ENCODE data around the gene IQCK. TPM values are rescaled to one million over a fixed set of nuclear protein-coding genes. Genes with fewer than 3 reads are reported as not detected.

The IQCK gene
- total RNA-seq, 4 donors from 2014 or later, result 23.1 to 62.7 (median 37.6) TPM

- H3K27ac ChIP-seq, result no peak overlapping the region
- 53 to 69% methylated on average over 3 of the region's 3 CpGs for WGBS, 2 donors
- peaks cover 0 to 4% (median 0%) of the 10 kb centered on the region in 4 donors for H3K4me1 ChIP-seq
- H3K27me3 ChIP-seq, result no peaks in the 10 kb centered on the region
- peaks cover 0 to 8% (median 0%) of the 10 kb centered on the region in 3 donors for H3K36me3 ChIP-seq
- no peak overlapping the region for H3K4me3 ChIP-seq
- DNase-seq (ENCODE audit: low spot score in 2 of 2), result no peak
- H3K9me3 ChIP-seq, result no peaks in the 10 kb centered on the region
- TF ChIP-seq EP300 (IDR thresholded peaks at IDR 0.05) (no peak), POLR2A (IDR thresholded peaks at IDR 0.05) (no peak), CTCF (IDR thresholded peaks at IDR 0.05) (no peak)
Measured at GRCh38 chr16:19841184-19841583, 123.1 kb downstream of the IQCK start.

- DNase-seq (ENCODE audit: low spot score in 2 of 2), result no peak
- H3K27me3 ChIP-seq, result no peaks in the 10 kb centered on the region
- H3K4me1 ChIP-seq, result peaks cover 0 to 1% (median 0%) of the 10 kb centered on the region in 4 donors
- peaks cover 0 to 8% (median 0%) of the 10 kb centered on the region in 3 donors for H3K36me3 ChIP-seq
- no peak overlapping the region for H3K4me3 ChIP-seq
- WGBS, 2 donors, result 59 to 67% methylated on average over 6 of the region's 6 CpGs
- no peak overlapping the region for H3K27ac ChIP-seq
- no peaks in the 10 kb centered on the region for H3K9me3 ChIP-seq
- no peak for TF ChIP-seq POLR2A (IDR thresholded peaks at IDR 0.05)
Measured at GRCh38 chr16:19842426-19843157, 124.5 kb downstream of the IQCK start.

- 93% methylated on average over 1 of the region's 1 CpG for WGBS, 2 donors
- no peak overlapping the region for H3K27ac ChIP-seq
Measured at GRCh38 chr16:19843371-19843770, 125.3 kb downstream of the IQCK start.

GRCh38 chr16:19844945-19845641 lies 127.0 kb downstream of the IQCK start:
- Histone ChIP-seq H3K4me1 (no peaks in the 10 kb centered on the region), H3K9me3 (no peaks in the 10 kb centered on the region), H3K27me3 (no peaks in the 10 kb centered on the region), H3K36me3 (peaks cover 0 to 9% (median 0%) of the 10 kb centered on the region in 3 donors), H3K4me3 (no peak overlapping the region), H3K27ac (no peak overlapping the region)
- WGBS, 2 donors, result 81 to 82% methylated on average over 11 of the region's 11 CpGs
- TF ChIP-seq POLR2A (IDR thresholded peaks at IDR 0.05), result no peak
- TF ChIP-seq CTCF (IDR thresholded peaks at IDR 0.05), result no peak
- TF ChIP-seq EP300 (IDR thresholded peaks at IDR 0.05), result no peak
- DNase-seq (ENCODE audit: low spot score in 2 of 2), result no peak

More at GRCh38 chr16:19843371-19843770, 125.3 kb downstream of the IQCK start:
- Histone ChIP-seq H3K4me3 (no peak overlapping the region), H3K36me3 (peaks cover 0 to 8% (median 0%) of the 10 kb centered on the region in 3 donors), H3K4me1 (no peaks in the 10 kb centered on the region), H3K27me3 (no peaks in the 10 kb centered on the region), H3K9me3 (no peaks in the 10 kb centered on the region)
- no peak for DNase-seq (ENCODE audit: low spot score in 2 of 2)
- no peak for TF ChIP-seq EP300 (IDR thresholded peaks at IDR 0.05)
- no peak for TF ChIP-seq CTCF (IDR thresholded peaks at IDR 0.05)
- TF ChIP-seq POLR2A (IDR thresholded peaks at IDR 0.05), result no peak

GRCh38 chr16:19846436-19846835 lies 128.4 kb downstream of the IQCK start:
- Histone ChIP-seq H3K9me3 (no peaks in the 10 kb centered on the region), H3K27ac (no peak overlapping the region), H3K27me3 (no peaks in the 10 kb centered on the region), H3K36me3 (peaks cover 0 to 13% (median 0%) of the 10 kb centered on the region in 3 donors), H3K4me1 (no peaks in the 10 kb centered on the region), H3K4me3 (no peak overlapping the region)
- DNase-seq (ENCODE audit: low spot score in 2 of 2), result no peak
- 82 to 93% methylated on average over 5 of the region's 5 CpGs for WGBS, 2 donors
- no peak for TF ChIP-seq EP300 (IDR thresholded peaks at IDR 0.05)
- no peak for TF ChIP-seq CTCF (IDR thresholded peaks at IDR 0.05)
- no peak for TF ChIP-seq POLR2A (IDR thresholded peaks at IDR 0.05)
